GM21360 (cell line): ENCODE data around the gene MPC2.

Source experiments
- ATAC-seq: cut with Tn5 transposase; IDR thresholded peaks from one replicate; pipeline ENCODE4 v1.9.1; 2021; ENCODE audit warnings: mild to moderate bottlenecking, moderate library complexity; ENCODE audit not compliant: unreplicated experiment

MPC2 gene

DNA sequence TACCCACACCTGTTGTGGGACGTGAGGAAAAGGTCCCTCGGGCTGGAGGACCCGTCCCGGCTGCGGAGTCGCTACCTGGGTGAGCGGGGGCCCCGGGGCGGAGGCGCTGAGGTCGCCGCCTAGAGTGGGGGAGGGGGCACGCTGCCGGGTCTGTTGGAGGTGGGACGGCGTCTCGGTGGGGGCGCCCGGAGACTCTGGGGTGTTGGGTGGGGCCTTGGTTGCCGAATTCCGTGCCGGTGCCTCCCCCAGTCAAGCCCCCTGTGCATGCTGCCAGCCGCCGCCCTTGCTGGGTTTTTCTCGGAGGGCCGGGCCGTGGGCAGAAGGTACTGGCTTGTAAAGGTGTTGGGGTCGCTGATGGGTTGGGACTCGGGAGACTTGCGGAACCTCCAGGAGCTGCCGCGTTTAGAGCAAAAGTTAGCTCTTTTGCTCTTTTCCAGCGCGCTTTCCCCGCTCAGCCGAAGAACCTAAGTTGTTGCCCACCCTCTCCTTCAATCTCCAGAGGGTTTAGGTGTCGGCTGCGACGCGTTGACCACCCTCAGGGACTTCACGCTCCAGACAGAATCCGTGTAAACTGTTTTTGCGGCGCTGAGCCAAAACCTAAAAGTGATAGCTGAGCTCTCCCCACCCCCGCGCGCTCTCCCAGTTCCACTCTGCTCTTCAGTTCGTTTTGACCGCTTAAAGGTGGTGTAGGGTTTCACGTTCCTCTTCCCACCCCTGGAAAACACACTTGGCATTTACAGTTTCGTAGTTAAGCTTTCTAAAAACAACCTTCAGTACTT lies at the start of gene MPC2:
Gene MPC2 (minus strand): TSS at position 143 of the 779 bp plus-strand sequence. CDS start 1,231 bp downstream, outside the sequence.
- ATAC-seq, result peak; percentile 5

DNA sequence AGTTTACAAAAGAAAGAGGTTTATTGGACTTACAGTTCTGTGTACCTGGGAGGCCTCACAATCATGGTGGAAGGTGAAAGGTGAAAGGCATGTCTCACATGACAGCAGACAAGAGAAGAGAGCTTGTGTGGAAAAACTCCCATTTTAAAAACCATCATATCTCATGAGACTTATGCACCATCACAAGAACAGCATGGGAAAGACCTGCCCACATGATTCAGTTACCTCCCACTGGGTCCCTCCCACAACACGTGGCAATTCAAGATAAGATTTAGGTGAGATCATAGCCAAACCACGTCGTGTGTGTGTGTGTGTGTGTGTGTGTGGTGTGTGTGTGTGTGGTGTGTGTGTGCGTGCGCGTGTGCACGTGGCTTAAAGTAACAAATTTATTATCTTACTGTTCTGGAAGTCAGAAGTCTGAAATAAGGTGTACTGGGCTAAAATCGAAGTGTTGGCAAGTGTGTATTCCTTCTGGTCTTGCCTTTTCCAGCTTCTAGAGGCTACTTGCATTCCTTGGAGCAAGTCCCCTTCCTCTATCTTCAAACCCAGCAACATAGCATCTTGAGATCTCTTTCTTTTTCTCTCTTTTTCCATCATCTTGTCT lies 48.1 kb upstream of the MPC2 start:
- no peak for ATAC-seq

DNA sequence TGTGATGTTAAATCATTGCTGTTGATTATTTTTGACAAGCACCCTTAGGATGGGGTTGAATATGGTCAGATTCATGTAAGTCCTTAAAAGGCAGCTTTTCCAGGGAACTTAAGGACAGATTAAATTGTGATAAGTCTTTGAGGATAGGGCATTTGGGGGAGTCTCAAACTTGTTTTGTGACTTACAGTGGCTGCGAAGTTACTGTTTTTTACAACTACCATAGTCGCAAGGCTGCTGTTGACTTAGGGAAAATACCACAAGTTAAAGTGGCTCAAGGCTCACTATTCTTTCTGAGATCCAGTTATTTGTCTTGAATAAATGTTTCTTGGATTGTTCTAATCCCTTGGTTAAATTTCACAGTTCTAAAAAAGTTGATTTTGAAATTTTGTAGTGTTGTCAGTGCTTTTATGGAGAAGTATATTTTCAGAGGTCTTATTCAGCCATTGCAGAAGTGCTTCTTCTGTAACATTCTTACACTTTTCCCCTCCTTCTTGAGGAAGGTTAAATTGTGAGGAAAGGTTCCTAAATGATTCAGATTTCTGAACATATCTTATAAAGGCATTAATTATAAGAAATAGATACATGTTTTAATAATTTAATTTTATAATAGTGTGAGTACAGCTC lies 47.0 kb upstream of the MPC2 start:
- ATAC-seq, result no peak

DNA sequence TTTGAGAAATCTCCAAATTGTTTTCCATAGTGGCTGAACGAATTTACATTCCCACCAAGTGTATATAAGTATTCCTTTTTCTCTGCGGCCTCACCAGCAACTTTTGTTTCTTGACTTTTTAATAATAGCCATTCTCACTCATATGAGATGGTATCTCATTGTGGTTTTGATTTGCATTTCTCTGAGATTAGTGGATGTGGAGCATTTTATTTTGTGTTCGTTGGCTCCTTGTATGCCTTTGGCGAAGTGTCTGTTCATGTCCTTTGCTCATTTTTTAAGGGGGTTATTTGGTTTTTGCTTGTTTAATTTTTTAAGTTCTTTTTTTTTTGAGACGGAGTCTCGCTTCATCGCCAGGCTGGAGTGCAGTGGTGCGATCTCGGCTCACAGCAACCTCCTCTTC lies 45.1 kb upstream of the MPC2 start:
- no peak for ATAC-seq

DNA sequence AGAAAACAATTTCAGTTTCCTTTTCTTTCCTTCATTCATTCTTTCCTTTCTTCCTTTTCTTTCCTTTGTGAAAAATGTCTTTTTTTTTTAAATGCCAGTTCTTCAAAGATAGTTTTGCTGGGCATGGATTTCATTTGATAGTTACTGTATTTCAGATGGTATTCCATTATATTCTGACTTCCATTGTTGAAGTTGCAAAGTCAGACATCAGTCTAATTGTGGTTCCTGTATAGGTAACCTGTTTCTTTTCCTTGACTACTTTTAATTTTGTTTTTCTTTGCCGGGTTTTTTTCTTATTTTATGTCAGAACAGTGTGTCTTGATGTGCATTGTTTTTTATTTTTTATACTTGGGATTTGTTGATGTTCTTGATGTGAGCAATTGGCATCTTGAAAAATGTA lies 40.4 kb upstream of the MPC2 start:
- ATAC-seq, result no peak

DNA sequence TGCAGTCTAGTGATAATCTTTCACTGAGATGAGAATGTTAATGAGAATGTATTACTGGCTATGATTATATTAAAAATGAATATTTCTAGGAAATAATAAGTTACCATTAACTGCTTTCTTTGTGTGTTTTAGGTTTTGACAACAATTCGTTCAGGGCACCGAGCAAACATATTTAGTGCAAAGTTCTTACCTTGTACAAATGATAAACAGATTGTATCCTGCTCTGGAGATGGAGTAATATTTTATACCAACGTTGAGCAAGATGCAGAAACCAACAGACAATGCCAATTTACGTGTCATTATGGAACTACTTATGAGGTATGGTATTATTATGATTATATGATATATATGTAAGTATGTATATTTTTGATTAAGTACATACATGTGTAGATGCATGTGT lies 37.8 kb upstream of the MPC2 start:
- no peak for ATAC-seq

DNA sequence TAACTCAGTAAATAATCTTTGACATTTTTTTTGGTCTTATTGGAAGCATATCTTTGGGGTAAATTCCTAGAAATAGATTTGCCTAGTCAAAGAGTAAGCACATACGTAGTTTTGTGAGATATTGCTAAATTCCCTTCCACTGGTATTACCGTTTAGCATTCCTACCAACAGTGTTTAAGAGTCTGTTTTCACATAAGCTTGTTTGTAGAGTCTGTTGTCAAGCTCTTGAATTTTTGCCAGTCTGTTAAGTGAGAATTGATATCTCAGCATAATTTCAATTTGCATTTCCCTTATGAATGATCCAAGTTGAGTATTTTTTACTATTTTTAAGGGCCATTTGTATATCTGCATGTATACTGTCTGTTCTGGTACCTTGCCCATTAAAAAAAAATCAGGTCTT lies 37.0 kb upstream of the MPC2 start:
- no peak for ATAC-seq

DNA sequence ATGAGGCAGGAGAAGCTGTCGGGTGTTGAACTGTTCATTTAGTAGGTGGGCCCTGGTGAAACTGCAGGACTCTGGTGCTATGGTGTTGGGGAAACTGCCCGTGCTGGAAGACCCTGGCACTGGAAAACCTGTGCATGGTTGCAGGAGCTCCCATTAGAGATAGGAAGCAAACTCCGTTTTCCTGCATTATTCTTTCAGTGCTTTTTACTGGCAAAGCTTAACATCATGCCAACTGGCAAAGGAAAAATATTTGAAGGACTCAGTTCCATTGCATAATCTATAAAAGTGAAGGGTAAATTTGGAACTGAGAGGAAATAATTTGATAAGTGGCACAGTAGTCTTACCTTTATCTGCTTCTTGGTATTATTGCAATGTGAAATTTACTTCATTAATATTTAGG lies 31.7 kb upstream of the MPC2 start:
- ATAC-seq, result no peak

DNA sequence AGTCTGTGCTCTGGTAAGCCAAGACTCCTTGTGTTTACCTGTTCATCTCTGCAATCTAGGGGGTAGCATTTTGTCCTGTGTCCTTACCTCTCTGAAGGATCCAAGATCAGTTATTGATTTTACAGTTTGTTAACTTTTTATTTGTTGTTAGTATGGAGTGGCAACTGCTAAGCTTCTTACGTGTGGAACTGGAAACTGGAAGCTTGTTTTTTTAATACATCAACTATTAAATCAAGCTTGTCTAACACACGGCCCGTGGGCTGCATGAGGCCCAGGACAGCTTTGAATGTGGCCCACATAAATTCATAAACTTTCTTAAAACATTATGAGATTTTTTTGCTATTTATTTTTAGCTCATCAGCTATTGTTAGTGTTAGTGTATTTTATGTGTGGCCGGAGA lies 29.2 kb upstream of the MPC2 start:
- ATAC-seq, result no peak

DNA sequence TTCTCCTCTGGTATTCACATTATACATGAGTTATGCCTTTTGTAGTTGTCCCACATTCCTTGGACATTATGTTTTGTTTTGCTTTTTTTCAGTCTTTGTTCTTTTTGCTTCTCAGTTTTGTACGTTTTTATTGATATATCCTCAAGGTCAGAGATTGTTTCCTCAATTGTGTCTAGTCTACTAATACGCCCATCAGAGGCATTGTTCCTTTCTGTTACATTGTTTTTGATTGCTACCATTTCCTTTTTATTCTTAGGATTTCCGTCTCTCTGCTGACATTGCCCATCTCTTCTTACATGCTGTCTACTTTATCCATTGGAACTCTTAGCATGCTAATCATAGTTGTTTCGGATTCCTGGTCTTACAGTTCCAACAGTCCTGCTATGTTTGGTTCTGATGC lies 27.8 kb upstream of the MPC2 start:
- no peak for ATAC-seq

DNA sequence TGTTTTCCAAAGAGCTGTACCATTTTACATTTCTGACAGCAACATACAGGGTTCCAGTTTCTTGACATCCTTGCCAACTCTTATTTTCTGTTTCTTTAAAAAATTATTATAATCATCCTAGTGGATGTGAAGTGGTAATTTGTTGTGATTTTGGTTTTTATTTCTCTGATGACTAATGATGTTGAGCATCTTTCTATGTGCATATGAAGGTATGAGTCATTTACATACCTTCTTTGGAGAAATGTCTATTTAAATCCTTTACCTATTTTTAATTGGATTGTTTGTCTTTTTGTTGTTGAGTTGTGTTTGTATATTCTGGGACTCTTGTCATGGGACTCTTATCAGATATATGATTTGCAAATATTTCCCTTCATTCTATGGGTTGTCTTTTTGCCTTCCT lies 20.8 kb upstream of the MPC2 start:
- ATAC-seq, result no peak

DNA sequence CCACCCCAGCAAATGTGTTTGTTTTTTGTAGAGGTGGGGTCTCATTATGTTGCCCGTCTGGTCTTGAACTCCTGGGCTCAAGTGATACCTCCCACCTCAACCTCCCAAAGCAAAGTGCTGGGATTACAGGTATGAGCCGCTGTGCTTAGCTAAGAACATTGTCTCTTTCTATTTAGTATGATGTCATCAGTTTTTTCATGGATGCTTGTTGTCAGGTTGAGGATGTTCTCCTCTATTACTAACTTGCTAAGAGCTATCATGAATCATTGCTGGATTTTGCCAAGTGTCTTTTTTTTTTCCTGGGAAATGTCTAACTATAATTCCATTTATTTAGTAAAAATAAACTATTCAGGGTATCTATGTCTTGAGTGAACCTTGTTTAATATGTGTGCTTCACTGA lies 19.0 kb upstream of the MPC2 start:
- ATAC-seq, result no peak

DNA sequence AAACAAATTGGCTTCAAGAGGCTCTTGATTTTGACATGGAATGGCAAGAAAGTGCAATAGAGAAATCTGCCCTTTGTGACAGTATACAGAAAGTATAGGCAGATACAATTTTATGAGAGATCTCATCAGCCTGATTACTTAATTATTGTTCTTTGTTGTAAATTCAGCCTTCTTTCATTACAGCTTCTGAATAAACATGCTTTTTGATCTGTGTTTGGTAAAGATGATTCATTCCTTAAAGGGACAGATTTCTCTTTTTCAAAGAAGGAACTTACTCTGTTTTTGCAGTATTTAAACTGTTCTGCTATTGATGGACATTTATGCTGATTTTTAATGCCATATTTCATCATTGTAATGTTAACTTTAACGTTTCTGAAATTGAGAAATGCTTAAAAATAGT lies 13.7 kb upstream of the MPC2 start:
- no peak for ATAC-seq

DNA sequence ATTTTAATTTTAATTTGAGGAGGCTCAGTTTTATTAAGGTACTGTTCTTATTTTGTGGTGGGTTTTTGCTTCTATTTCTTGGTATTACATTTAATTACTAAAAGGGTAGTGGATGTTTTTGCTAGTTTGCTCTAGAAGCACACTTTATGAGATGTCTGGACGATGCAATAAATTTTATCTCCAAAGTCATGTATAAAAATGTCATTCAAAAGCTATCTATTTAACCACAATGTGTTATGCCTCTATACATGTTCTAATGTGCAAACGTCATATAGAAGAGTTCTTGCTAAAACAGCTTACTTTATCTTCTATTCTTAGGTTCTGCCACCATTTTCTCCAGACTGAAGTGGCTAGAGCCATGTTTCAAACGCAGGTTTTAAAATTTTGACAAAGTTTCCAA lies 12.9 kb upstream of the MPC2 start:
- no peak for ATAC-seq

DNA sequence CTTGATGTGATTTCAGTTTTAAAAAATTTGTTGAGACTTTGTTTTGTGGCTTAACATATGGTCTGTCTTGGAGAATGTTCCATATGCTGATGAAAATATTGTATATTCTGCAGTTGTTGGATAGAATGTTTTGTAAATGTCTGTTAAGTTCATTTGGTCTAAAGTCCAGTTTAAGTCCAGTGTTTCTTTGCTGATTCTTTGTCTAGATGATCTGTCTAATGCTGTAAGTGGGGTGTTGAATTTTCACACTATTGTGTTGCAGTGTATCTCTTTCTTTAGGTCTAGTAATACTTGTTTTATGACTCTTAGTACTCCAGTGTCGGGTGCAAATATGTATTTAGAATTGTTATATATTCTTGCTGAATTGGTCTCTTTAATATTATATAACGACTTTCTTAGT lies 10.9 kb upstream of the MPC2 start:
- no peak for ATAC-seq

DNA sequence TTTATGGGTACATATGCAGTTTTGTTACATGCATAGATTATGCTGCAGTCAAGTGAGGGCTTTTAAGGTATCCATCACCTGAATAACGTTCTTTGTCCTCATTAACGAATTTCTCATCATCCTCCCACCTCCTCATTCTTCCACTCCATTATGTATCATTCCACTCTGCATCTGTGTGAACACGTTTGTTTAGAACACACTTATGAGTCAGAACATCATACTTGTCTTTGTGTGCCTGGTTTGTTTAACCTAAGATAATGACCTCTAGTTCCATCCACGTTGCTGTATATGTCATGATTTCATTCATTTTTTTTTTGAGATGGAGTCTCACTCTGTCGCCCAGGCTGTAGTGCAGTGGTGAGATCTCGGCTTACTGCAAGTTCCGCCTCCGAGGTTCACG lies 6.7 kb upstream of the MPC2 start:
- no peak for ATAC-seq

DNA sequence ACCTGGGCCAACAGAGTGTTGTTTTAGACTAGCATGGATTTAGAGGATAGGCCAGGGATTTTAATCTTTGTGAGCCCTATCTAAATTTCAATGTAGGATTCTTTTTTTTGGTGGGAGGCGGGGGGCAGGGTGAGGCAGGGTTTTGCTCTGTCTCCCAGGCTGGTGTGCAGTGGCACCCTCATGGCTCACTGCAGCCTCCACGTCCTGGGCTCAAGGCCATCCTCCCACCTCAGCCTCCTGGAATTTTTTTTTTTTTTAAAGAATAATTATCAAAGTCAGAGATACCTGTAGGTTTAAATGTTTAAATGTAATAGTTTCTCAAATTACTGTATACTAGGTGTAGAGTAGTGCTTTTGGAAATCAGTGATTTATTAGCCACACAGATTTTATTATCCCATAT lies 3.4 kb upstream of the MPC2 start:
- no peak for ATAC-seq

DNA sequence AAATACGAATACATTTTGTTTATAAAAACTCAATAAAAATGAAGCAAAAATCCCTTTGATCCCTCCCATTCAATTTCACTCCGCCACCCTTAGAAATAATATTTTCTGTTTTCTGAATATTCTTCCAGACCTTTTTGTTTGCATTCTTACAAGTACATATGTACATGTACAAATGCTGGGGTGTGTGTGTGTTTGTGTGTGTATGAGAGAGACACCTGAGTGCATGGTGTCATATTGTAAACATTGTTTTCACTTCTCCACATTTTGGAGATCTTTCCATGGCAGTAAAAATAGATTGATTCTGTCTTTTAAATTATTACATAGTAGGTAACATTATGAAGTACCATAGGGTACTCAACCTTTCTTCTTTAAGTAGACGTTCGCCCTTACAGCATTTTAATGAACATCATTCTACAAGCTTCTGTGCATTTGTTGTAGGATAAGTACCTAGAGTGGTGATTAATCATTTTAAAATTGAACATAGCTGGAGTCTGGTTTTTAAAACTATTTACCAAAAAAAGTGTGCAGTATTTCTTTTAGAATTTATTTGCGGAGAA lies 1.3 kb upstream of the MPC2 start:
- no peak for ATAC-seq

DNA sequence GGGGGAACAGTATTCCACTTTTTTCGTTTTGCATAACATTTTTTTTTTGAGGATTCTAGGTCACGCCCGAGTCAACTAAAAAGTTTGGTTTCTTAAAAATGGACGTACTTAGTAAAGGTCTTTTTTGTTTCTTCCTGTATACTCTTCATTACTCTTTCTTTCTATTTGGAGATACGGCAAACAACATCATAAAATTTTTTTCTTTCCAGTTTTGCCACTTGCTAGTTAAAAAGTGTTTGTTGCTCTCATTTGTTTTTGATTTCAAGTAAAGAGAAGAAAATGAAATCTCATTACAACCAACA lies 788 bp upstream of the MPC2 start:
- ATAC-seq, result no peak

DNA sequence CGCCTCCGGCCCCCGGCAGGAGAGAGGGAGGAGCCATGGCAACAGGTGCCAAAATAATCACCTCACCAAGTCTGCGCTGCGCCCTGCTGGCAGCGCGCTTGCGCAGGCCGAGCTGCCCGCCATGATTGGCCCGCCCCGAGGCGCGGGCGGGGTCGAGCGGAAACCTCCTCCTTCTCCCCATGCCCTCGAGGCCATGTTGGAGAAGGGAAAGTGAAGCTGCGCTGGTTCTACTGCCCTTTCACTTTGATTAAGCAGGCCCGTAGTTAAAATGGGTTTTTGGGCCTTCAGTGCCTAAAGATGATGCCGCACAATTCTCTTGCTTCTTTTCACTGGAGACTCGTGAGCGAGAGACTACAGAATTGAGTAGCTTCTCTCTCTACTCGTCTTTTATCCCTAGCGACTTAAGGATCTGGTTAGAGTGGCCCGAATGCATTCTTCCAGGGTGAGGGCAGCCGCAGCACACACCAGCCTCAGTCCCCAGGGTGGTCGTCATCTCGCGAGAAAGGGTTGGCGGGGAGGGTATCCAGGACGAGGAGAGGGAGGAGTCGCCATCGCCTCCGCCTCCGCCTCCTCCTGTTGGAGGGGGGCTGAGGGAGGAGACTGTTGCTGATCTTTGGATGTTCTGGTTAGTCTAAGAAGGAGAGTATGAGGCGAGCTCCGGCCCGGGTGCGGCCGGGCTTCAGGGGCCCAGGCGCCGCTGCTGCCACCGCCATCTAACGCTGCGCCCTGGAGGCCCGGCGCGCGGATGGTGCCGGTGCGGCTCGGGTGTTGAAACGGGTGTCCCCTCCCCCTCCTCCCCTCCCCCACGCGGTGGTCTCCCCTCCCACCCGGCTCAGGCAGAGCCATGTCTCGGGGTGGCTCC lies 573 bp downstream of the MPC2 start, which contains the start of gene DCAF6:
Gene DCAF6 (plus strand): TSS at position 616 of the 862 bp plus-strand sequence. CDS start 229 bp downstream, at position 845.
- peak; percentile 78 for ATAC-seq
